GM21786 (cell line): Measurements from ENCODE around the gene DAPK1.

Experiments
- ATAC-seq: cut with Tn5 transposase; IDR thresholded peaks from one replicate; pipeline ENCODE4 v1.9.1; 2021; ENCODE audit not compliant: unreplicated experiment

DAPK1 gene

GRCh38 chr9:87592554-87593358, 95.1 kb downstream of the DAPK1 start:
- ATAC-seq, result no peak

GRCh38 chr9:87593359-87593980, 95.8 kb downstream of the DAPK1 start:
- no peak for ATAC-seq

GRCh38 chr9:87594194-87594593, 96.5 kb downstream of the DAPK1 start:
- ATAC-seq, result no peak

GRCh38 chr9:87594662-87595061, 97.0 kb downstream of the DAPK1 start:
- ATAC-seq, result no peak

- ATAC-seq, result no peak
Observed at GRCh38 chr9:87595610-87596009, 97.9 kb downstream of the DAPK1 start.

- no peak for ATAC-seq
Observed at GRCh38 chr9:87596862-87597261, 99.2 kb downstream of the DAPK1 start.

- no peak for ATAC-seq
Observed at GRCh38 chr9:87597710-87598443, 100.2 kb downstream of the DAPK1 start.

GRCh38 chr9:87599901-87600610, 102.4 kb downstream of the DAPK1 start:
- no peak for ATAC-seq

- ATAC-seq, result no peak
Observed at GRCh38 chr9:87601176-87601575, 103.5 kb downstream of the DAPK1 start.

GRCh38 chr9:87601595-87601994, 103.9 kb downstream of the DAPK1 start:
- ATAC-seq, result no peak

GRCh38 chr9:87602933-87603643, 105.4 kb downstream of the DAPK1 start:
- ATAC-seq, result no peak

GRCh38 chr9:87603854-87604490, 106.3 kb downstream of the DAPK1 start:
- no peak for ATAC-seq

- ATAC-seq, result no peak
Observed at GRCh38 chr9:87604886-87605588, 107.4 kb downstream of the DAPK1 start.

GRCh38 chr9:87605676-87606075, 108.0 kb downstream of the DAPK1 start:
- ATAC-seq, result no peak

- ATAC-seq, result no peak
Observed at GRCh38 chr9:87606841-87607521, 109.3 kb downstream of the DAPK1 start.

GRCh38 chr9:87607859-87608258, 110.2 kb downstream of the DAPK1 start:
- no peak for ATAC-seq

- no peak for ATAC-seq
Observed at GRCh38 chr9:87609002-87609401, 111.3 kb downstream of the DAPK1 start.

GRCh38 chr9:87609486-87609885, 111.8 kb downstream of the DAPK1 start:
- no peak for ATAC-seq
